Thyroid gland (tissue), 4 donors: ENCODE results near the gene AFF3.

Source experiments
- CTCF ChIP-seq, 6 experiments: fragments of 200-600 bp in 3 of 6; fragments of 450-650 bp in 3 of 6; sonication (generic) in 3 of 6; IDR thresholded peaks; one replicate each; pipeline ENCODE4 v1.5.1; 2016 to 2019; ENCODE audit warnings: antibody characterized with exemption in 6 of 6, mild to moderate bottlenecking in 2 of 6, inconsistent platforms in 1 of 6, moderate library complexity in 1 of 6
- POLR2A ChIP-seq, 2 donors: fragments of 450-650 bp; IDR thresholded peaks; one replicate each; pipeline ENCODE4 v1.6.1; 2017; ENCODE audit warnings: antibody characterized with exemption in 2 of 2, mild to moderate bottlenecking in 2 of 2, moderate library complexity in 1 of 2

GRCh38 chr2:99851089-99851488, 291.3 kb downstream of the AFF3 start:
- TF ChIP-seq CTCF (IDR thresholded peaks at IDR 0.05) (no peak), POLR2A (IDR thresholded peaks at IDR 0.05) (no peak)
